Measurements from ENCODE around the gene NFKB1.

NFKB1 gene

GRCh38 chr4:102589743-102590142, 88.6 kb downstream of the NFKB1 start:
- no peaks in the 10 kb centered on the region for H3K9me2 ChIP-seq (replicated peaks; ENCODE audit: insufficient read depth, low read length)
- H3F3A ChIP-seq (ENCODE audit: insufficient read depth): no peaks in the 10 kb centered on the region
- H3K36me3 ChIP-seq (ENCODE audit: low read length): no peaks in the 10 kb centered on the region
- TF ChIP-seq CTCF (IDR thresholded peaks at IDR 0.05; ENCODE audit: insufficient read depth, low read length, poor library complexity, severe bottlenecking): no peak
- TF ChIP-seq EZH2phosphoT487 (conservative IDR thresholded peaks at IDR 0.05; ENCODE audit: low read length): no peak
- no peak overlapping the region for H3K4me3 ChIP-seq (ENCODE audit: insufficient read depth, low read length, poor library complexity, severe bottlenecking)
- H3K79me2 ChIP-seq (ENCODE audit: insufficient read depth, low read length): no peaks in the 10 kb centered on the region
- H3K4me2 ChIP-seq (ENCODE audit: low read depth, low read length, poor library complexity, severe bottlenecking): no peak overlapping the region
- H3K27ac ChIP-seq (ENCODE audit: low read depth, low read length): no peak overlapping the region
- no peaks in the 10 kb centered on the region for H3K9me3 ChIP-seq (ENCODE audit: insufficient read depth, low read length)
- no peaks in the 10 kb centered on the region for H4K20me1 ChIP-seq (ENCODE audit: low read depth, low read length)
- no peaks in the 10 kb centered on the region for H3K27me3 ChIP-seq (ENCODE audit: low read length)
- H2AFZ ChIP-seq (ENCODE audit: low read depth, low read length, severe bottlenecking): no peak overlapping the region
- H3K9ac ChIP-seq (ENCODE audit: low read length): no peak overlapping the region

- Histone ChIP-seq H3K27ac (ENCODE audit: low read depth, low read length) (no peak overlapping the region), H3K9ac (ENCODE audit: low read length) (no peak overlapping the region), H2AFZ (ENCODE audit: low read depth, low read length, severe bottlenecking) (no peak overlapping the region), H3K79me2 (ENCODE audit: insufficient read depth, low read length) (no peaks in the 10 kb centered on the region), H3K27me3 (ENCODE audit: low read length) (no peaks in the 10 kb centered on the region), H3K9me3 (ENCODE audit: insufficient read depth, low read length) (no peaks in the 10 kb centered on the region), H4K20me1 (ENCODE audit: low read depth, low read length) (no peaks in the 10 kb centered on the region), H3F3A (ENCODE audit: insufficient read depth) (no peaks in the 10 kb centered on the region), H3K9me2 (replicated peaks; ENCODE audit: insufficient read depth, low read length) (no peaks in the 10 kb centered on the region), H3K4me3 (ENCODE audit: insufficient read depth, low read length, poor library complexity, severe bottlenecking) (no peak overlapping the region), H3K36me3 (ENCODE audit: low read length) (0 out of 2 replicates have a peak, but pooled peaks cover 3% of the 10 kb centered on the region), H3K4me2 (ENCODE audit: low read depth, low read length, poor library complexity, severe bottlenecking) (no peak overlapping the region)
- TF ChIP-seq CTCF (IDR thresholded peaks at IDR 0.05; ENCODE audit: insufficient read depth, low read length, poor library complexity, severe bottlenecking) (no peak), EZH2phosphoT487 (conservative IDR thresholded peaks at IDR 0.05; ENCODE audit: low read length) (no peak)
These were observed 91.1 kb downstream of the NFKB1 start for GRCh38 chr4:102592256-102592655.

GRCh38 chr4:102593147-102593546, 92.0 kb downstream of the NFKB1 start:
- Histone ChIP-seq H4K20me1 (ENCODE audit: low read depth, low read length) (no peaks in the 10 kb centered on the region), H3K27me3 (ENCODE audit: low read length) (no peaks in the 10 kb centered on the region), H3K9ac (ENCODE audit: low read length) (no peak overlapping the region), H3K9me2 (replicated peaks; ENCODE audit: insufficient read depth, low read length) (no peaks in the 10 kb centered on the region), H3K79me2 (ENCODE audit: insufficient read depth, low read length) (no peaks in the 10 kb centered on the region), H2AFZ (ENCODE audit: low read depth, low read length, severe bottlenecking) (no peak overlapping the region), H3K4me3 (ENCODE audit: insufficient read depth, low read length, poor library complexity, severe bottlenecking) (no peak overlapping the region), H3K4me2 (ENCODE audit: low read depth, low read length, poor library complexity, severe bottlenecking) (no peak overlapping the region), H3K36me3 (ENCODE audit: low read length) (0 out of 2 replicates have a peak, but pooled peaks cover 3% of the 10 kb centered on the region), H3F3A (ENCODE audit: insufficient read depth) (no peaks in the 10 kb centered on the region), H3K27ac (ENCODE audit: low read depth, low read length) (no peak overlapping the region), H3K9me3 (ENCODE audit: insufficient read depth, low read length) (no peaks in the 10 kb centered on the region)
- TF ChIP-seq EZH2phosphoT487 (conservative IDR thresholded peaks at IDR 0.05; ENCODE audit: low read length) (no peak), CTCF (IDR thresholded peaks at IDR 0.05; ENCODE audit: insufficient read depth, low read length, poor library complexity, severe bottlenecking) (no peak)

Data from SU-DHL-6 (cell line).